PFSK-1 (cell line): ENCODE measurements around the gene SIGLEC14.

Experiments used
- POLR2AphosphoS5 ChIP-seq: IDR thresholded peaks from 2 replicates; pipeline ENCODE4 v1.6.1; 2012; ENCODE audit warnings: low read depth, mild to moderate bottlenecking, control low read depth, low read length, moderate library complexity
- TF ChIP-seq, protein P1 (sequence below), 2 experiments: IDR thresholded peaks; 2 replicates each; pipeline versions ENCODE4 v1.6.1 to v1.8.0; 2011 to 2012; ENCODE audit warnings: low read depth in 2 of 2, low read length in 2 of 2, control low read depth in 1 of 2, inconsistent platforms in 1 of 2, mild to moderate bottlenecking in 1 of 2, moderate library complexity in 1 of 2; ENCODE audit not compliant: insufficient read depth in 1 of 2

GRCh38 chr19:51599084-51599483 is 47.5 kb downstream of the SIGLEC14 start:
- TF ChIP-seq, protein P1, sequence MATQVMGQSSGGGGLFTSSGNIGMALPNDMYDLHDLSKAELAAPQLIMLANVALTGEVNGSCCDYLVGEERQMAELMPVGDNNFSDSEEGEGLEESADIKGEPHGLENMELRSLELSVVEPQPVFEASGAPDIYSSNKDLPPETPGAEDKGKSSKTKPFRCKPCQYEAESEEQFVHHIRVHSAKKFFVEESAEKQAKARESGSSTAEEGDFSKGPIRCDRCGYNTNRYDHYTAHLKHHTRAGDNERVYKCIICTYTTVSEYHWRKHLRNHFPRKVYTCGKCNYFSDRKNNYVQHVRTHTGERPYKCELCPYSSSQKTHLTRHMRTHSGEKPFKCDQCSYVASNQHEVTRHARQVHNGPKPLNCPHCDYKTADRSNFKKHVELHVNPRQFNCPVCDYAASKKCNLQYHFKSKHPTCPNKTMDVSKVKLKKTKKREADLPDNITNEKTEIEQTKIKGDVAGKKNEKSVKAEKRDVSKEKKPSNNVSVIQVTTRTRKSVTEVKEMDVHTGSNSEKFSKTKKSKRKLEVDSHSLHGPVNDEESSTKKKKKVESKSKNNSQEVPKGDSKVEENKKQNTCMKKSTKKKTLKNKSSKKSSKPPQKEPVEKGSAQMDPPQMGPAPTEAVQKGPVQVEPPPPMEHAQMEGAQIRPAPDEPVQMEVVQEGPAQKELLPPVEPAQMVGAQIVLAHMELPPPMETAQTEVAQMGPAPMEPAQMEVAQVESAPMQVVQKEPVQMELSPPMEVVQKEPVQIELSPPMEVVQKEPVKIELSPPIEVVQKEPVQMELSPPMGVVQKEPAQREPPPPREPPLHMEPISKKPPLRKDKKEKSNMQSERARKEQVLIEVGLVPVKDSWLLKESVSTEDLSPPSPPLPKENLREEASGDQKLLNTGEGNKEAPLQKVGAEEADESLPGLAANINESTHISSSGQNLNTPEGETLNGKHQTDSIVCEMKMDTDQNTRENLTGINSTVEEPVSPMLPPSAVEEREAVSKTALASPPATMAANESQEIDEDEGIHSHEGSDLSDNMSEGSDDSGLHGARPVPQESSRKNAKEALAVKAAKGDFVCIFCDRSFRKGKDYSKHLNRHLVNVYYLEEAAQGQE (IDR thresholded peaks at IDR 0.05; ENCODE audit: insufficient read depth in 1 of 2, low read depth in 2 of 2, low read length in 2 of 2), result no peak
- TF ChIP-seq POLR2AphosphoS5, result no peak
